Nephron progenitor cell (in vitro differentiated cells): ENCODE results near the gene CCDC92.

Source experiments
- DNase-seq: peaks from one replicate; pipeline ENCODE4 v3.0.0; 2021
- H3K27ac Mint-ChIP-seq: 2 replicates; pipeline ENCODE4 v1.8.0; 2021; ENCODE audit warnings: mild to moderate bottlenecking, moderate library complexity, mixed read lengths
- H3K27me3 Mint-ChIP-seq: 2 replicates; pipeline ENCODE4 v1.8.0; 2021; ENCODE audit warnings: mild to moderate bottlenecking, low read depth, mixed read lengths; ENCODE audit not compliant: poor library complexity
- H3K36me3 Mint-ChIP-seq: 2 replicates; pipeline ENCODE4 v1.8.0; 2021; ENCODE audit warnings: low read depth, mixed read lengths
- H3K4me1 Mint-ChIP-seq: 2 replicates; pipeline ENCODE4 v1.8.0; 2021; ENCODE audit warnings: mixed read lengths
- H3K4me3 Mint-ChIP-seq: 2 replicates; pipeline ENCODE4 v1.8.0; 2021; ENCODE audit warnings: mild to moderate bottlenecking, moderate library complexity, mixed read lengths
- H3K9me3 Mint-ChIP-seq: 2 replicates; pipeline ENCODE4 v1.8.0; 2021; ENCODE audit warnings: mild to moderate bottlenecking, moderate library complexity, mixed read lengths
- TF ChIP-seq, protein P1 (sequence below): fragments of 200-600 bp; sonication (generic); IDR thresholded peaks from 2 replicates; pipeline ENCODE4 v1.5.0; 2021; ENCODE audit warnings: antibody characterized with exemption

CCDC92 gene

GRCh38 chr12:124000111-124000510, 27.5 kb upstream of the CCDC92 start:
- Mint-ChIP-seq H3K9me3 (no peaks in the 10 kb centered on the region), H3K4me3 (no peak overlapping the region), H3K27me3 (no peaks in the 10 kb centered on the region), H3K4me1 (peaks cover 38% of the 10 kb centered on the region), H3K27ac (no peak overlapping the region), H3K36me3 (peaks cover 20% of the 10 kb centered on the region)
- TF ChIP-seq, protein P1, sequence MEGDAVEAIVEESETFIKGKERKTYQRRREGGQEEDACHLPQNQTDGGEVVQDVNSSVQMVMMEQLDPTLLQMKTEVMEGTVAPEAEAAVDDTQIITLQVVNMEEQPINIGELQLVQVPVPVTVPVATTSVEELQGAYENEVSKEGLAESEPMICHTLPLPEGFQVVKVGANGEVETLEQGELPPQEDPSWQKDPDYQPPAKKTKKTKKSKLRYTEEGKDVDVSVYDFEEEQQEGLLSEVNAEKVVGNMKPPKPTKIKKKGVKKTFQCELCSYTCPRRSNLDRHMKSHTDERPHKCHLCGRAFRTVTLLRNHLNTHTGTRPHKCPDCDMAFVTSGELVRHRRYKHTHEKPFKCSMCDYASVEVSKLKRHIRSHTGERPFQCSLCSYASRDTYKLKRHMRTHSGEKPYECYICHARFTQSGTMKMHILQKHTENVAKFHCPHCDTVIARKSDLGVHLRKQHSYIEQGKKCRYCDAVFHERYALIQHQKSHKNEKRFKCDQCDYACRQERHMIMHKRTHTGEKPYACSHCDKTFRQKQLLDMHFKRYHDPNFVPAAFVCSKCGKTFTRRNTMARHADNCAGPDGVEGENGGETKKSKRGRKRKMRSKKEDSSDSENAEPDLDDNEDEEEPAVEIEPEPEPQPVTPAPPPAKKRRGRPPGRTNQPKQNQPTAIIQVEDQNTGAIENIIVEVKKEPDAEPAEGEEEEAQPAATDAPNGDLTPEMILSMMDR = no peak
- DNase-seq = no peak

- Mint-ChIP-seq H3K9me3 (no peaks in the 10 kb centered on the region), H3K27ac (peak overlapping the region; percentile 73), H3K4me1 (peaks cover 45% of the 10 kb centered on the region), H3K4me3 (no peak overlapping the region), H3K27me3 (no peaks in the 10 kb centered on the region), H3K36me3 (peaks cover 27% of the 10 kb centered on the region)
- no peak for DNase-seq
- TF ChIP-seq, protein P1 = no peak
Observed at GRCh38 chr12:123998991-123999359, 26.3 kb upstream of the CCDC92 start.

DNA sequence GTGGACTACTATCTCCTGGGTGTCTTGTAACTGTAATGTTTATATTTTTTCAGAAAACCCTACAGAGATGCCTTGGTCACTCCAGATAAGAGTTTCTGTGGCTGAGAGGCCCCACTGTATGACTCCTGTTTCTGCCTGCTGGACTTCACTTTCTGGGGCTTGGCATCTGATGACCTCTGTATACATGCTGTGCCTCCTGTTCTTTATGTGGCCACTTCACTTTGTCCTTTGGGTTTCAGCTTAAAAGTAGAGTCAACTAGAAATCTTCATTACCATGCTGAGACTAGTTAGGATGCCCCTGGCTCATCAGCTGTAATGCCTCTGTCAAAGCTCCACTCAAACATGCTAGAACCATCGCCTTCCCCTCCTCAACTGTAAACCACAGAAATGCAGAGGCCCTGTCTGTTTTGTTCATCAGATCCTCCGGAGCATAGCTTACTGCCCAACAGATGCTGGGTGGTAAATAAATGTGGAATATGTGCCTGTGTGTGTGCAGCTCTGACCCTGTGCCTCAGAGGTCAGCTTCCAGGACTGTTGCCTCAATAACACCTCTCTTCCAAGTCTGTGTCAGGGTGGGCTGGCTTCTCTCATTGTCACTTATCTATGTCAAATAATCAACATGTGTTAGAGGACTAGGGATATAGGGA, 25.8 kb upstream of the CCDC92 start:
- no peak for DNase-seq
- Mint-ChIP-seq H3K4me1 (peaks cover 45% of the 10 kb centered on the region), H3K4me3 (no peak overlapping the region), H3K27me3 (no peaks in the 10 kb centered on the region), H3K36me3 (peaks cover 32% of the 10 kb centered on the region), H3K9me3 (no peaks in the 10 kb centered on the region), H3K27ac (peak overlapping the region; percentile 73)
- TF ChIP-seq, protein P1 = no peak

DNA sequence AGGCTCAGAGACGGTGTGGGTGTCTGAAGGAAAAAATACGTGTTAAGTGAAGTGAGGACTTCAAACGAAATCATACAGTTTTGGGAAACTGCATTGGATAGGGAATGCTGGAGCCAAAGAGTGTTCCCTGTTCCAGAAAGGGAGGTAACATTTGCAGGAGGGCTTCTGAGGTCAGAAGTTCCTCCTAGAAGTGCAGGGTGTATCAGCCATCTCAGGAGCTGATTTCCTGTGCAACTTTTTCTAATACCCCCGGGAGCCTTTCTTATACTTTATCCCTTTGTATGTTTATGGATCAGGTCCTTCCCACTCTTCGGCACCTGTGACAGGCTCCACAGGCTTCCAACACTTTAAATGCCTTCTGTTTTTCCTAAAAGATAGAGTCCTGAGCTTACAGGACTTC, 25.3 kb upstream of the CCDC92 start:
- H3K36me3 Mint-ChIP-seq = peaks cover 35% of the 10 kb centered on the region
- H3K4me3 Mint-ChIP-seq = no peak overlapping the region
- no peak for DNase-seq
- TF ChIP-seq, protein P1 = no peak
- no peak overlapping the region for H3K27ac Mint-ChIP-seq
- H3K9me3 Mint-ChIP-seq = no peaks in the 10 kb centered on the region
- H3K4me1 Mint-ChIP-seq = peaks cover 45% of the 10 kb centered on the region
- H3K27me3 Mint-ChIP-seq = no peaks in the 10 kb centered on the region

DNA sequence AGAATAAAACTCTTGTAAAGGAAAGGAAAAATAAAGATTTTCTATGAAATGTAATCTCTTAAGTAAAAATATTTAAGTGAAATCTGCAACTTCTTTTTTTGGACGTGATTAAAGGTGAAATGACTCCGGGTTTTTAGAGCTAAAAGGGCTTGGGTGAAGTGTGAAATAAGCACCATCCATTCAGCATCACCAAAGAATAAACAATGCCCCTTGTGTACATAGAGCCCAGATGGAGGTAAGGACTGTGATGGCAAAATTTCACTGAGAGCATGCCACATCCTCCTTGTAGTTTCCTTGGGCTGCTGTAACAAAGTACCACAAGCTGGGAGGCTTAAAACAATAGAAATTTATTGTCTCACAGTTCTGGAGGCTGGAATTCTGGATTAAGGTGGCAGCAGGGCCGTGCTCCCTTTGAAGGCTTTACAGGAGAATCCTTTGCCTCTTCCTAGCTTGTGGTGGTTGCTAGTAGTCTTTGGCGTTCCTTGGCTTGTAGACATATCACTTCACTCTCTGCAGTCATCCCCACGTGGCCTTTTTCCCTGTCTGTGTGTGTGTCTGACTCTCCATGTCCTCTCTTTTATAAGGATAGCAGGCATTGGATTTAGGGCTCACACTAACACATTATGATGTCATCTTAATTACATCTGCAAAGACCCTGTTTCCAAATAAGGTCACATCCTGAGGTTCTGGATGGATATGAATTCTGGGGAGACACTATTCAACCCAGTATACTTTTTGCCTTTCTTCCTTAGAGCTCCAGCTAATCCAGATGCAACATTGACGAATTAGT, 24.6 kb upstream of the CCDC92 start:
- Mint-ChIP-seq H3K36me3 (peaks cover 41% of the 10 kb centered on the region), H3K4me1 (peaks cover 45% of the 10 kb centered on the region), H3K4me3 (no peak overlapping the region), H3K27me3 (no peaks in the 10 kb centered on the region), H3K27ac (peak overlapping the region; percentile 50), H3K9me3 (no peaks in the 10 kb centered on the region)
- DNase-seq = no peak
- TF ChIP-seq, protein P1 = no peak
